Measurements from ENCODE around the gene TTL.

Gene TTL

GRCh38 chr2:112585873-112586464 is 104.0 kb downstream of the TTL start:
- ChIA-PET CTCF (no interaction called here), POLR2A (no interaction called here)
- no peak for DNase-seq (ENCODE audit: extremely low spot score)
- TF ChIP-seq ZNF384 (IDR thresholded peaks at IDR 0.05) (no peak), SUZ12 (IDR thresholded peaks at IDR 0.05) (no peak), PKNOX1 (IDR thresholded peaks at IDR 0.05) (no peak), ARNT (IDR thresholded peaks at IDR 0.05) (no peak), LEF1 (IDR thresholded peaks at IDR 0.05; ENCODE audit: borderline replicate concordance) (no peak), BHLHE40 (IDR thresholded peaks at IDR 0.05; ENCODE audit: borderline replicate concordance) (no peak), FOXK2 (IDR thresholded peaks at IDR 0.05) (no peak), TARDBP (IDR thresholded peaks at IDR 0.05) (no peak), SP1 (IDR thresholded peaks at IDR 0.05) (no peak), NFRKB (IDR thresholded peaks at IDR 0.05) (no peak), FOXA1 (IDR thresholded peaks at IDR 0.05) (no peak)

GRCh38 chr2:112588611-112589045 is 106.7 kb downstream of the TTL start:
- CTCF ChIA-PET = no interaction called here

More at GRCh38 chr2:112588611-112589045, 106.7 kb downstream of the TTL start:
- POLR2A ChIA-PET = no interaction called here
- TF ChIP-seq NFRKB (IDR thresholded peaks at IDR 0.05) = no peak
- TF ChIP-seq ZNF384 (IDR thresholded peaks at IDR 0.05) = no peak
- TF ChIP-seq ELF4 (IDR thresholded peaks at IDR 0.05) = no peak
- TF ChIP-seq L3MBTL2 (conservative IDR thresholded peaks at IDR 0.05) = no peak
- TF ChIP-seq SP1 (IDR thresholded peaks at IDR 0.05) = no peak
- no peak for TF ChIP-seq FOXM1 (IDR thresholded peaks at IDR 0.05; ENCODE audit: borderline replicate concordance)
- no peak for TF ChIP-seq FOXA1 (IDR thresholded peaks at IDR 0.05)
- TF ChIP-seq BHLHE40 (IDR thresholded peaks at IDR 0.05; ENCODE audit: borderline replicate concordance) = no peak
- TF ChIP-seq CTBP1 (IDR thresholded peaks at IDR 0.05; ENCODE audit: borderline replicate concordance) = no peak
- TF ChIP-seq FOXK2 (IDR thresholded peaks at IDR 0.05) = no peak
- TF ChIP-seq PKNOX1 (IDR thresholded peaks at IDR 0.05) = no peak
- DNase-seq (ENCODE audit: extremely low spot score) = no peak

Data from HEK293T (cell line).